Trophoblast cell (in vitro differentiated cells and primary cell): Measurements from ENCODE around the gene PAX8.

ENCODE experiments used
- DNase-seq, 2 donors: peaks; one replicate each; pipeline ENCODE4 v3.0.0-alpha.2; 2016
- H2AFZ ChIP-seq: 2 replicates; pipeline ENCODE4 v1.6.1; 2013; ENCODE audit warnings: low read length, moderate library complexity, mild to moderate bottlenecking; ENCODE audit not compliant: insufficient read depth, poor library complexity
- H2AK5ac ChIP-seq: 2 replicates; pipeline ENCODE4 v1.6.1; 2013; ENCODE audit warnings: mild to moderate bottlenecking, low read length
- H2BK120ac ChIP-seq: 2 replicates; pipeline ENCODE4 v1.6.1; 2013; ENCODE audit warnings: low read length, mild to moderate bottlenecking, moderate library complexity; ENCODE audit not compliant: insufficient read depth, poor library complexity
- H2BK12ac ChIP-seq: 2 replicates; pipeline ENCODE4 v1.6.1; 2013; ENCODE audit warnings: mild to moderate bottlenecking, low read length, moderate library complexity
- H2BK5ac ChIP-seq: 2 replicates; pipeline ENCODE4 v1.6.1; 2013; ENCODE audit warnings: low read length, low read depth, moderate library complexity, mild to moderate bottlenecking; ENCODE audit not compliant: poor library complexity
- H3K14ac ChIP-seq: 2 replicates; pipeline ENCODE4 v1.6.1; 2013; ENCODE audit warnings: mild to moderate bottlenecking, low read length
- H3K18ac ChIP-seq: 2 replicates; pipeline ENCODE4 v1.6.1; 2013; ENCODE audit warnings: mild to moderate bottlenecking, low read length
- H3K23ac ChIP-seq: 2 replicates; pipeline ENCODE4 v1.6.1; 2013; ENCODE audit warnings: low read length
- H3K27ac ChIP-seq: 2 replicates; pipeline ENCODE4 v1.5.1; 2013; ENCODE audit warnings: low read depth, mild to moderate bottlenecking, inconsistent platforms, low read length, moderate library complexity
- H3K27me3 ChIP-seq: 2 replicates; pipeline ENCODE4 v1.6.1; 2013; ENCODE audit warnings: inconsistent platforms, mild to moderate bottlenecking, low read length, moderate library complexity; ENCODE audit not compliant: insufficient read depth
- H3K36me3 ChIP-seq, 2 experiments: 1 replicate in 1 of 2; 2 replicates in 1 of 2; pipeline ENCODE4 v1.6.1; 2013; ENCODE audit warnings: low read length in 2 of 2, mild to moderate bottlenecking in 2 of 2, moderate library complexity in 1 of 2; ENCODE audit not compliant: insufficient read depth in 2 of 2, control insufficient read depth in 1 of 2
- H3K4ac ChIP-seq: 2 replicates; pipeline ENCODE4 v1.6.1; 2013; ENCODE audit warnings: low read depth, mild to moderate bottlenecking, low read length, moderate library complexity
- H3K4me1 ChIP-seq, 2 experiments: 1 replicate in 1 of 2; 2 replicates in 1 of 2; pipeline ENCODE4 v1.6.1; 2013; ENCODE audit warnings: low read length in 2 of 2, mild to moderate bottlenecking in 2 of 2, moderate library complexity in 1 of 2; ENCODE audit not compliant: insufficient read depth in 2 of 2, control insufficient read depth in 1 of 2
- H3K4me2 ChIP-seq: 2 replicates; pipeline ENCODE4 v1.6.1; 2013; ENCODE audit warnings: inconsistent platforms, mild to moderate bottlenecking, low read length, moderate library complexity
- H3K4me3 ChIP-seq: 2 replicates; pipeline ENCODE4 v1.5.1; 2013; ENCODE audit warnings: mild to moderate bottlenecking, low read depth, low read length, inconsistent platforms
- H3K79me1 ChIP-seq: one replicate; pipeline ENCODE4 v1.6.1; 2013; ENCODE audit warnings: low read length
- H3K79me2 ChIP-seq: 2 replicates; pipeline ENCODE4 v1.6.1; 2013; ENCODE audit warnings: low read length, mild to moderate bottlenecking; ENCODE audit not compliant: control insufficient read depth, insufficient read depth, poor library complexity
- H3K9ac ChIP-seq: 2 replicates; pipeline ENCODE4 v1.6.1; 2013; ENCODE audit warnings: mild to moderate bottlenecking, low read length
- H3K9me3 ChIP-seq: 2 replicates; pipeline ENCODE4 v1.6.1; 2013; ENCODE audit warnings: low read depth, mild to moderate bottlenecking, control low read depth, inconsistent platforms, low read length; ENCODE audit not compliant: insufficient read depth
- H4K12ac ChIP-seq: 2 replicates; pipeline ENCODE4 v1.6.1; 2013; ENCODE audit warnings: low read depth, mild to moderate bottlenecking, low read length, moderate library complexity
- H4K8ac ChIP-seq: 2 replicates; pipeline ENCODE4 v1.6.1; 2013; ENCODE audit warnings: low read depth, mild to moderate bottlenecking, low read length, moderate library complexity
- H4K91ac ChIP-seq: one replicate; pipeline ENCODE4 v1.6.1; 2013; ENCODE audit warnings: low read depth, mild to moderate bottlenecking, low read length, moderate library complexity
- WGBS: extraction: QIAGEN DNeasy Blood & Tissue Kit; methylation state at CpG from one replicate; pipeline ENCODE4 v1.1.7; 2013; ENCODE audit warnings: missing lambda C conversion rate; ENCODE audit not compliant: insufficient read length, insufficient coverage; ENCODE audit errors: extremely low coverage; 5-methylcytosine and 5-hydroxymethylcytosine counted together

Gene PAX8

GRCh38 chr2:113179446-113180045, 99.2 kb downstream of the PAX8 start:
- Histone ChIP-seq H3K27me3 (no peaks in the 10 kb centered on the region), H2AK5ac (no peak overlapping the region), H3K4ac (no peak overlapping the region), H3K9ac (no peak overlapping the region), H3K36me3 (peaks cover 4 to 6% of the 10 kb centered on the region in 2 experiments), H3K18ac (no peak overlapping the region), H4K12ac (no peak overlapping the region), H3K27ac (peak overlapping the region; percentile 41), H3K23ac (no peak overlapping the region), H3K4me3 (no peak overlapping the region), H3K4me2 (no peak overlapping the region), H2BK5ac (peak overlapping the region; percentile 73), H3K14ac (no peak overlapping the region), H3K9me3 (no peaks in the 10 kb centered on the region), H2BK120ac (no peak overlapping the region), H3K4me1 (peaks cover 33 to 39% of the 10 kb centered on the region in 2 experiments), H2AFZ (no peak overlapping the region), H3K79me2 (no peaks in the 10 kb centered on the region), H2BK12ac (no peak overlapping the region), H3K79me1 (peaks cover 29% of the 10 kb centered on the region), H4K8ac (no peak overlapping the region), H4K91ac (no peak overlapping the region)
- DNase-seq: peak; percentile 88 to 91
- WGBS: no CpG with 5 or more reads among the region's 8 CpGs

GRCh38 chr2:113178891-113179290, 99.8 kb downstream of the PAX8 start:
- Histone ChIP-seq H3K14ac (peak overlapping the region; percentile 67), H3K4me3 (no peak overlapping the region), H3K4me2 (no peak overlapping the region), H2BK5ac (peak overlapping the region; percentile 73), H3K36me3 (peaks cover 3 to 6% of the 10 kb centered on the region in 2 experiments), H3K9me3 (no peaks in the 10 kb centered on the region), H3K23ac (no peak overlapping the region), H2AFZ (no peak overlapping the region), H3K4me1 (peaks cover 33 to 39% of the 10 kb centered on the region in 2 experiments), H2BK12ac (peak overlapping the region; percentile 59), H3K27ac (peak overlapping the region; percentile 75), H3K4ac (peak overlapping the region; percentile 22), H3K79me2 (no peaks in the 10 kb centered on the region), H4K8ac (peak overlapping the region; percentile 57), H2BK120ac (peak overlapping the region; percentile 89), H3K27me3 (no peaks in the 10 kb centered on the region), H3K9ac (no peak overlapping the region), H4K12ac (no peak overlapping the region), H3K18ac (peak overlapping the region; percentile 50), H3K79me1 (peaks cover 28% of the 10 kb centered on the region), H2AK5ac (peak overlapping the region; percentile 25), H4K91ac (peak overlapping the region; percentile 86)
- no CpG with 5 or more reads among the region's 4 CpGs for WGBS
- DNase-seq: no peak

GRCh38 chr2:113178069-113178746, 100.5 kb downstream of the PAX8 start:
- Histone ChIP-seq H2BK5ac (peak overlapping the region; percentile 73), H3K4me2 (no peak overlapping the region), H3K9me3 (no peaks in the 10 kb centered on the region), H2AFZ (no peak overlapping the region), H2BK120ac (peak overlapping the region; percentile 89), H3K36me3 (peaks cover 3 to 6% of the 10 kb centered on the region in 2 experiments), H3K14ac (peak overlapping the region; percentile 67), H4K91ac (peak overlapping the region; percentile 86), H3K27me3 (no peaks in the 10 kb centered on the region), H3K27ac (peak overlapping the region; percentile 75), H3K9ac (no peak overlapping the region), H3K4ac (peak overlapping the region; percentile 22), H3K18ac (peak overlapping the region; percentile 50), H2BK12ac (peak overlapping the region; percentile 59), H4K8ac (peak overlapping the region; percentile 37), H3K79me1 (peaks cover 28% of the 10 kb centered on the region), H3K4me3 (no peak overlapping the region), H2AK5ac (peak overlapping the region; percentile 25), H3K79me2 (no peaks in the 10 kb centered on the region), H3K4me1 (peaks cover 33 to 39% of the 10 kb centered on the region in 2 experiments), H4K12ac (no peak overlapping the region), H3K23ac (no peak overlapping the region)
- DNase-seq: peak; percentile 56 to 80
- no CpG with 5 or more reads among the region's 11 CpGs for WGBS

- H3K36me3 ChIP-seq: no peaks in the 10 kb centered on the region
These were observed 101.9 kb downstream of the PAX8 start for GRCh38 chr2:113176696-113177355.

More at GRCh38 chr2:113176696-113177355, 101.9 kb downstream of the PAX8 start:
- H3K4me1 ChIP-seq: peaks cover 33 to 39% of the 10 kb centered on the region in 2 experiments
- peak overlapping the region; percentile 55 for H3K14ac ChIP-seq
- H3K27ac ChIP-seq: peak overlapping the region; percentile 40
- no peak overlapping the region for H2AFZ ChIP-seq
- H3K4me3 ChIP-seq: no peak overlapping the region
- H3K9ac ChIP-seq: no peak overlapping the region
- H4K91ac ChIP-seq: peak overlapping the region; percentile 83
- no peak overlapping the region for H3K4ac ChIP-seq
- WGBS: no CpG with 5 or more reads among the region's 7 CpGs
- H2BK120ac ChIP-seq: peak overlapping the region; percentile 29
- H3K79me2 ChIP-seq: no peaks in the 10 kb centered on the region
- no peaks in the 10 kb centered on the region for H3K9me3 ChIP-seq
- H2BK5ac ChIP-seq: peak overlapping the region; percentile 26
- no peak overlapping the region for H4K8ac ChIP-seq
- no peak overlapping the region for H3K23ac ChIP-seq
- H3K4me2 ChIP-seq: no peak overlapping the region
- peak; percentile 47 to 71 for DNase-seq
- H3K79me1 ChIP-seq: peaks cover 28% of the 10 kb centered on the region
- peak overlapping the region; percentile 48 for H3K18ac ChIP-seq
- H4K12ac ChIP-seq: no peak overlapping the region
- H2BK12ac ChIP-seq: no peak overlapping the region
- no peaks in the 10 kb centered on the region for H3K27me3 ChIP-seq
- H2AK5ac ChIP-seq: peak overlapping the region; percentile 38
